HFF-Myc (cell line): Measurements from ENCODE around the gene LASP1.

Source experiments
- DNase-seq: peaks from one replicate; pipeline ENCODE4 v3.0.0-alpha.2; 2011; ENCODE audit warnings: low read depth; ENCODE audit errors: extremely low read depth
- H3K4me3 ChIP-seq: replicated peaks from 2 replicates; pipeline ENCODE4 v1.5.1; 2011; ENCODE audit warnings: low read depth, mild to moderate bottlenecking, control low read depth, low read length
- CTCF ChIP-seq: IDR thresholded peaks from 2 replicates; pipeline ENCODE4 v1.5.1; 2012; ENCODE audit warnings: mild to moderate bottlenecking, low read depth, low read length, control low read depth; ENCODE audit errors: missing control alignments

Gene LASP1

DNA sequence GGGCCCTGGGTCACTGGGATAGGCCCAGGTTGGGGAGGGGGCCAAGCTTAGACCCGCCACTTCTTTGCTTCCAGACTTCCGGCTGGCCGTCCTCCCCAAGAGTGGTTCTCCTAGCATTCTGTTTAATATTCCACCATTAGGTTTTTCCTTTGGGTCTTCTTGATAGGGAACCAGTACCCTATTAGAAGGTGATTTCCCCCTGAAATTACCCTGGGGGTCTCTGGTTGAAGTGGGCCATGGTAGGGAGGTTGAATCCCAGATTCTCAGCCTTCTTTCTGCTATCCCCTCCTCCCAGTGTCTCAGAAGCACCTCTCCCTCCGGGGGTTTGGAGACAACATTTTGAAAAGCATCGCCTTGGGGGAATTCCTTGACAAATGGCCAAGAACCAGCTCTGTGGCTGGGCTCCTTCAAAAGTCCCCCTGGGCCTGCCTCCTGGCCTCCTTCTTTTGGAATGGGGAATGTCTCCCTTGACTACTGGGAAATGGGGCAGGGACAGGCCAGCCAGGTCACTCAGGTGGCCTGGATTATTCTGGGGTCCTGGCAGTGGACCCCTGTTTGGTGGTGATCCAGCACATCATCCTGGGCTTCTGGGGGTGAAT lies 5.7 kb downstream of the LASP1 start:
- DNase-seq = no peak
- no peak for TF ChIP-seq CTCF
- no peak overlapping the region for H3K4me3 ChIP-seq

- no peak for DNase-seq
- TF ChIP-seq CTCF = no peak
These were observed 7.4 kb downstream of the LASP1 start for GRCh38 chr17:38877130-38877851.

DNA sequence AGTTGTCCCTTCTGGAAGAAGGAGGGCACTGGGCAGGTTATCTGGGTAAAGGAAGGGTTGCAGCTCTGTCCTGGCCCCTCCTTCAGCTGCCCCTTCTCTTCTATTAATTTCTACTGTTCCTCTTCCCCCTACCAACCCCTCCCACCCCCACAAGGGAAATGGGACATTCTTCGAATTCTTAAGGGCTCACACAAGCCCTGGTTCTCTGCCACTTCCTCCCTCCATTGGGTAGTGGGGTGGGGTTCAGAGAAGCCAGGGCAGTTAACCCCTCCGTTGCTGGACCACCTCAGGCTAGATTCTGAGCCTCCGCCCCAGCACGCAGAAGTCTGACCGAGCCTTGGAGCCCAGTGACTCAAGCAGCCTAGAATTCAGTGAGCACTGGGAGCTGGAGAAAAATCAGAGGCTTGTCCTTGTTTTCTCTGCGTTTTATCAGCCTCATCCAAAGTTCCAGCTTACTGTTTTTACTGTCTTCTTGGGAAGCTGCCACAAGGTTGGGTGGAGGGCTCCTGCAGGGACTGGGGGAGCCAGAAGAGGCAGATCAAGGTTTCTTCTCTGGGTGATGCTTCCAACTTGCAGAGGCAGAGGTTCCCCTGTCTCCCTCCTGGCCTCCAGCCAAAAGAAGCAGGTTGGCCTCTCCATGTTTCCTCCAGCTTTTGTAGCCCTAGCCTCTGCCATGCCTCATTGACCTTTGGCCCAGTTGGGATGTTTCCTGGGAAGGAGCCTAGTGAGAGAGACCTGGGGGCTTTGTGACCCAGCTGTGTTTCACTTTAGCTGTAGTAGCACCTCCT lies 10.2 kb downstream of the LASP1 start:
- peak overlapping the region; percentile 21 for H3K4me3 ChIP-seq
- no peak for TF ChIP-seq CTCF
- DNase-seq = no peak

More at GRCh38 chr17:38877130-38877851, 7.4 kb downstream of the LASP1 start:
- H3K4me3 ChIP-seq = no peak overlapping the region

DNA sequence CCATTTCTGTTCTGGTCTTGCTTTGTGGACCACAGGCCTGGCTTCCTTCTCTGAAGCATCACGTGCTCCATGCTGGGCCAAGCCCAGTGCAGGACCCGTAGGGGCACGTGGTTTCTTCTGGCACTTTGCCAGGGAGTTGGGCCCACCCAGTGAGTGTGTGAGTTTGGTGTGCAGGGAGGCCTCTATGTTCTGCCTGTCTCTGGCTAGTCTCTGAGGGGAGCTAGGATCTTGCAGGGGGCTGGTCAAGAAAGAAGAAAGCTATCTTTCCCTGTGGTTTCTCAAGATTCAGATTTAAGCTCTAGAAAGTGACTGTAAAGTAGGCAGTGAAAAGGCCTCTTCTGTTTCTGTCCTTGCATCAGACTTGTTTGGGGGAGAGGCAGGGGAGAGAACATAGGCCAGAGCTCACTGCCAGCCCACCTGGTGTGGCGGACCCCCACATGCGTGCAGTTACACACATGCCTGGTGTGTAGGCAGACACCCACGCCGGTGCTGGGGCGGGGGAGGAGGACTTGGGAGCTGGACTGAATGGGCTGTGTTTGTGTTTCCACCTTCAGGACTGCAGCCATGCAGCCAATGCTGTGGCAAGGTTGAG lies 11.8 kb downstream of the LASP1 start:
- no peak for DNase-seq
- no peak overlapping the region for H3K4me3 ChIP-seq
- TF ChIP-seq CTCF = no peak

GRCh38 chr17:38882870-38883269 lies 13.0 kb downstream of the LASP1 start:
- DNase-seq = no peak
- H3K4me3 ChIP-seq = no peak overlapping the region
- TF ChIP-seq CTCF = no peak

- no peak overlapping the region for H3K4me3 ChIP-seq
- no peak for TF ChIP-seq CTCF
- no peak for DNase-seq
These were observed 14.0 kb downstream of the LASP1 start for GRCh38 chr17:38883592-38884526.
